ENCODE data around the gene UROC1.

The UROC1 gene

GRCh38 chr3:126459111-126459762, 58.3 kb downstream of the UROC1 start:
- no peak for DNase-seq

- no peak for DNase-seq
Measured at GRCh38 chr3:126456766-126457388, 60.7 kb downstream of the UROC1 start.

GRCh38 chr3:126456211-126456610, 61.4 kb downstream of the UROC1 start:
- DNase-seq, result no peak

GRCh38 chr3:126454437-126455198, 63.0 kb downstream of the UROC1 start:
- no peak for DNase-seq

GRCh38 chr3:126454025-126454424, 63.5 kb downstream of the UROC1 start:
- no peak for DNase-seq

GRCh38 chr3:126452213-126452612, 65.4 kb downstream of the UROC1 start:
- DNase-seq, result no peak

- DNase-seq, result no peak
Measured at GRCh38 chr3:126451511-126451910, 66.1 kb downstream of the UROC1 start.

- DNase-seq, result no peak
Measured at GRCh38 chr3:126450744-126451143, 66.8 kb downstream of the UROC1 start.

- DNase-seq, result no peak
Measured at GRCh38 chr3:126450219-126450618, 67.4 kb downstream of the UROC1 start.

- no peak for DNase-seq
Measured at GRCh38 chr3:126449621-126450051, 67.9 kb downstream of the UROC1 start.

- DNase-seq, result no peak
Measured at GRCh38 chr3:126448893-126449180, 68.7 kb downstream of the UROC1 start.

- no peak for DNase-seq
Measured at GRCh38 chr3:126448136-126448892, 69.3 kb downstream of the UROC1 start.

GRCh38 chr3:126447456-126448106, 70.0 kb downstream of the UROC1 start:
- DNase-seq, result no peak

GRCh38 chr3:126446791-126447190, 70.8 kb downstream of the UROC1 start:
- no peak for DNase-seq

GRCh38 chr3:126446301-126446700, 71.3 kb downstream of the UROC1 start:
- DNase-seq, result no peak

- DNase-seq, result no peak
Measured at GRCh38 chr3:126445506-126445905, 72.1 kb downstream of the UROC1 start.

- DNase-seq, result no peak
Measured at GRCh38 chr3:126442856-126443242, 74.7 kb downstream of the UROC1 start.

GRCh38 chr3:126442094-126442855, 75.3 kb downstream of the UROC1 start:
- no peak for DNase-seq

GRCh38 chr3:126441256-126441880, 76.2 kb downstream of the UROC1 start:
- DNase-seq, result no peak

- DNase-seq, result no peak
Measured at GRCh38 chr3:126440709-126440995, 76.9 kb downstream of the UROC1 start.

GRCh38 chr3:126439968-126440708, 77.4 kb downstream of the UROC1 start:
- no peak for DNase-seq
